Dedifferentiated amniotic fluid mesenchymal stem cell (primary cell): ENCODE measurements around the gene ETV1.

Experiments used
- DNase-seq: peaks from one replicate; pipeline ENCODE4 v3.0.0-alpha.2; 2016; ENCODE audit errors: extremely low spot score

ETV1 gene

DNA sequence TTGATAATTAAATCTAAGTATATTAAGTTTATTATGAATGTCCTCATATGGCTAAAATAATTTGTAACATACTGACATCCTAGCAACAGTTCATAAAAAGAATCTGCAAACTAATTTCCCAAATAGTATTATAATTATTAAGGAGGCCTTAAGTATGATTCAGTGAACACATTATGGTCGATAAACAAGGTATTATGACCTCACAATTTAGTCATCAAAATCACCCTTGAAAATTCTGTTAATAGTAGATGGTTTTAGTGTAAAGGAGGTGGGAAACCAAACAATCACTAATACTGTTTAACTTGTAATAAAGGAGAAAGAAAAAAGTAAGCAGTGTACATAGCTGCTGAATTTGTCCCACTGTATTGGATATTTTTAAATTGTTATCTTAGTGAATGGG is 2.1 kb downstream of the ETV1 start:
- no peak for DNase-seq

DNA sequence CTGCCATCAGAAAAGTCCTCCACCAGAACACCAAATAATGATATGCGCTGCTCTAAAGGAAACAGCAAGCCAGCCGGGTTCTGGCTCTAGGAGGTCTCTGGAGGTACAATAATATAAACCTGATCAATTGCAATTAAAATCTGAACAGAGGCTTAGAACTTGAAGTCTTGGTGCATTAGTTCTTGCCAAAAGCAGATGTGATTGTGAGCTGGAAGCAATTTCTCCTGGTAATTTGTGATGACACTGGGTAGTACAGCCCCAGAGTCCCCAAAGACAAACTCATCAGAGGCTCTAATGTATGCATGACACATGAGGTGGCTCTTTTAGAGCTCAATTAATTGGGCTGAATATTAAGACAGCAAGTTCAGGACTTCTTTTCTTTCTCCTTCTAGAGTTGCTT is 3.3 kb downstream of the ETV1 start:
- DNase-seq: no peak

DNA sequence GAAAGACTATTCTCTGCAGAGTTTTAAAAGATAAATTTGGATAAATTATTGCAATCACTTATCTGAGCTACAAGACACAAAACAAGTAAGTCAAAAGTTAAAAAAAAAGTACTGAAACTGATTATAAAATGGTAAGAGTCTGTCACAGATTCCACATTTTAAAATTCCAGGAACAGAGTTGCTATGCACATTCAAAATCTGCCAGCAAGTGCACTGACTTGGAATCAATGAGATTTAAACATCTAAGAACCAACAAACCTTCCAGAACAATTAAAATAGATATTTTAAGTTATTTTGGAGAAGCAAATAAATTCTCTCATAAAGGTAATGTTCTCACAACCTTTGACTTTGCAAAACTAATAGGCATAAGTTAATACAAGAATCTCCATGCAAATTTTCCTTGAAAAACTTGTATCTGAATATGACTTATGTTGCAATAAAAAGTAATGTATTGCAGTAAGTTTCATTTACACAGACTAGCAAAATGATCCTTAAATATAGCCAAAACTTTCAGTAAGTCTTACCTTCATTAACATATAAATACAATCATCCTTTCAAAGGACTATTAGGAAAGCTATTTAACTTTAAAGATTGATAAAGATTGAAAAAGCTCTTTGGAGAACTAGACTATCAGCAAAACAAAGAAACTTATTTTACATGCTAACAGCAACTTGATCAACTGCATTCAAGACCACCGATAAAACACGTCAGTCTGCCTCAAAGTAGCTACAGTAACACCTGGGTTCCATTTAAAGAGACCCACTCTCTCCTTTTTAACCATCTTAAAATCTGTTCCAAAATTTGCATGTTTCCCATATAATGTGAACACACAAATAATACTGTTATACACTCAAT is 4.4 kb downstream of the ETV1 start:
- no peak for DNase-seq

- no peak for DNase-seq
Observed at GRCh38 chr7:13984061-13984460, 5.4 kb downstream of the ETV1 start.

DNA sequence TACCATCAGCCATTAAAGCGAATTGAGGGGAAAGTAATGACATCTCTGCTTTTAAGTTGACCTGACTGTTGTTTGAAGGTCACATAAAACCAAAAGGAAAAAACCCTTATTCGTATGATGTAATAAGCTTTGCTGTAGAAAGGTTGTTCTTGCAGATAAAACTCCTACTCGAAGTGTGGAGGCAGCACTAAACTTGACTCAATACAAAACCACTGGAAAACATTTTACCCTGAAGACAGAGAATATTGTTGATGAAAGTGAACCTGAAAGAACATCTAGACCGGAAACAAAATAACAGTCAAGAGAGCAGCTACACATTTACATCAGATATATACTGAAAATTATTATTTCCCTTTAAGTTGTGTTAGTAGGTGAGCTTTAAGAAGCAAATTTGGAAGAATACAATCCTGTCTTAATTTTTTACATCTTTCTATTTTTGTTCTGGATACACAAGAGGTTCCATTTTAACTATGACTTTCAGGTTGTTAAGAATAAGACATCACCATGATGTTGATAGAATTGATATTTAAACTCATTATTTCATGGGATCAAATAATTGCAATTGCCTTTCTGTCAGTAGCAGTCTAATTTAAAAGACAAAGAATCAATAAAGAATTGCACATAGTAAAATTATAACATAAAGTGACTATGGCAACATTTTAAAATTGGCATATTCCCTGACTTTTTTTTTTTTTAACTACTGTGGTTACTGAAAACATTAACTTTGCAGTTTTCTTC is 6.4 kb downstream of the ETV1 start:
- DNase-seq: no peak

GRCh38 chr7:13981070-13981469 is 8.4 kb downstream of the ETV1 start:
- peak; percentile 93 for DNase-seq

DNA sequence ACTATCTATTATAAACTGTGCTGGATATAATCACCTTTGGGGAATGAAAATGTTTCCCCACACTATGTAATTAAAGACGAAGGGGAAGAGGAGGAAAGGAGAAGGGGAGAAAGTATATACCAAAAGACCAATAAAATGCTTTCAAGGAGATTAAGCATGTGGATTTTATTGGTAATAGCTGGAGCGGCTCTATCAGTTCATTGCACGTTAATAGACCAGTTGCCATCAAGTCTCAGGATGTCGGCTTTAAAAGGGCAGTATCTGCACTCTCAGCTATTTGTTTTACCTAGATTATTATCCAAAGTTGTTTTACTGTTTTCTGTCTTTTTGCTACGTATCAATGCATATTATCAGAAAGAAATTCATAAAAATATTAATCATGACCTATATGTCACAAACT is 9.0 kb downstream of the ETV1 start:
- DNase-seq: no peak

DNA sequence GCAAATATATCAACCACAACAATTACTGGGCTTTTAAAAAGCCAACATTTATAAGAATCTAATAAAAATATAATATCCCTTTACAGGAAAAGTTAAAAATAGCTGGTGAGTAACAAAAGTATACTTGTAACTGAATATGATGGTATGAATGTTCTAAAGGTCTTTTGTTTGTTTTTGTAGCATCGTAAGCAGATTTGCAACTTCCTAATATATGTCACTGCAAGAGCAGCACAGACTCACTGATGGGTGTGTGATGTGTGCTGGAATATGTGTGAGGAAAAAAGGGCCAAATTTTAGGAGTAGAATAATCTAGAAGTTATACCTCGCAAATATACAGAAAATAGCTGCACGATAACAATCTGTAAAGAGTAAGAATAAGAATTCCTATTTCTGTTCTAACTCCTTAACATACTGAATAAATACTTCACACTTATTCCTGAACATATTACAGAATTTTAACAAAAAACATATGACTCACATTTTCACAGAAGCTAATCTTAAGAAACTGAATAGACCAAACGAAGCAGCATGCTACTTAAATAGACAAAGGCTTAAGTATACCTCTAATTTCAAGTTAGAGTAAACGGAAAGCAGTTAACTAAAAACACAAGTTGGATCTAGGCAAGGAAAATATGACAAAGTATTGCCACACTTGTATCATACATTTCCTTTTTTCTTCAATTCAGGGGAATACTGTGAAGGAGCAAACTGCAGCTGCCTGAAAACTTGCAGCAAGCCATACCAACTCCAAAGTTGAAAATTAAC is 9.6 kb downstream of the ETV1 start:
- peak; percentile 51 for DNase-seq

DNA sequence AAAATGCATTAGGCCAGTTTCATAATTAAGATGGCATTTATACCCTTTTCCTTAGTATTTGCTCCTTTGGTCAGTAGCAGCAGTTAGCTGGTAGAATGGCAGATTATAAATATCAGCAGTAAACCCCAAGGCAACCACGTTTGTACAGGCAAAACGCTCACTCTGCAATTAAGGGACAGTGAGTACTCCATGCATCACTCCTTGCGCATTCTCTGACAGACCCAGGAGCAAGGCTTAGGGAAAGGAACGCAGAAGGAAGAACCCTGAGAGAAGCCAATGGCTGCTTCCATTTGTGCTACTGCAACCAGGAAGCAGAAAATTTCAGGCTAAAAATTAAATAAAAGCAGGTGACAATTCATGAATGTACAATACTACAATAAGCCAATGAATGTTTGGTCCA is 12.9 kb downstream of the ETV1 start:
- DNase-seq: no peak

GRCh38 chr7:13965077-13965476 is 24.4 kb downstream of the ETV1 start:
- no peak for DNase-seq

DNA sequence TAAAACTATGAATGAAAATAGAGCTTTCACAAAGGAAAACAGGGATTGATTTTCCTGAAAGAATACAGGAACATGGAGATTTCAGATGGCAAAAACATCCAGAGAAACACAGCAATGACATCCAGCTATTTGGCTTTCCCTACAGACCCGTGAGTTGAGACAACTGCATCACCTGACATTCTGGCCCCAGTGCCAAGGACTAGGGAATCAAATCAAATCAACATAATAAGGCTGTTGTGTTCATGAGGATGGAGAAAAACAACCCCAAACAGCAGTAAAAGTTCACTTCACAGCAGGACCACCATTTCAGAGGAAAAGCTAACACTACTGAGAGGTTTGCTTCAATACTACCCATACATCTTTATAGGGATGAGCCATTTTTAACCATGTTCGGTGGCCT is 25.5 kb downstream of the ETV1 start:
- DNase-seq: no peak

DNA sequence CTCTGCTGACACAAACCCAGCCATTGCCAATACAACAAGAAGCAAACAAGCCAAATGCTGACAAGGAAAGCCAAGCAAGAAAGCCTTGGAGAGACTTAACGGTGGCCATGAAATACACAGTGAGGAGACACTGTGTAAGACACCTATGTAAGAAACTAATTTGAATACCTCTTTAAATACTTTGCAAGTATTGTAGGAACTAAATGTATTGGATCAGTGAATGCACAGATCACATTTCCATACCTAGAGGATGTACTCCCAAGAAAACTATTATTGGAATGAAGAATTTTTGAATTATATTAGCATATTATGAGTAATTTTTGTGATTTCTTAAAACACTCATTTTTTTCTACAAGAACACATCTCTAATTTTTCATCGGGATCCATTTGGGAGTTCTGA is 34.0 kb downstream of the ETV1 start:
- DNase-seq: no peak

DNA sequence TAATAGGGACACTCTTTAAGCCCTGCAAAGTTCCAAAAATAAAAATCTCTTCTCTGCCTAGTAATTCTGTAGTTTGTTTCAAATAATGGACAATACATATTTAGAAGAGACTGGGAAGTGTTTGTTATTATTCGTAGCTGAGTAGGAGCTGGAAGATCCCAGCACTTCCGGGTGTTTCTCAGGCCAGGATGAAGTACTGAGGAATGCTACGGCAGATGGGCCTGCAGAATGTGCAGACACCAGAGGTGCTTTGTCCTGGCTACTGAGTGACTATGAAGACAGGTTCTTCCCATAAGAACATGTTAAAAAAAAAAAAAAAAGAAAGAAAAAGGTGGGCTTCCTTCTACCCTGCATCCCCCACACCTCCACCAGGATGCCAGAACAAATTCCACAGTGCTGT is 36.1 kb downstream of the ETV1 start:
- no peak for DNase-seq

- DNase-seq: no peak
Observed at GRCh38 chr7:13952921-13953320, 36.5 kb downstream of the ETV1 start.

DNA sequence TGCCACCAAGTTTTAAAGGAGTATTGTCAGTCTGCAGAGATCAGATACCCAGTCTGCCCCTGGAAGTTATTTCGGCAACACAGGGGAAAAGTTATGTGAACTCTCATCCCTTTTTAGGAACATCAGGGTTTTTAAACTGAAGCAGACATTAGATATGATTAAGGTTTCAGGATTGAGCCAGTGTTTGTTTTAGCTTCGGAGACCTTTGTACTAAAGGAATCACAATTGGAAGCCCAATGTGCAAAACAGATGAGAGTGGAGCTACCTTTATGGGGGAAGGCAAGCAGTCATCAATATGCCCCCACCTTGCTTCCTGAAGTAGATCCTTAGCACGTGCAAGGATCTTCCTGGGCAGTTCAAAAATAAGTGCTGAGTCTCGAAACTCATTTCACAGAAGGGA is 39.5 kb downstream of the ETV1 start:
- no peak for DNase-seq

DNA sequence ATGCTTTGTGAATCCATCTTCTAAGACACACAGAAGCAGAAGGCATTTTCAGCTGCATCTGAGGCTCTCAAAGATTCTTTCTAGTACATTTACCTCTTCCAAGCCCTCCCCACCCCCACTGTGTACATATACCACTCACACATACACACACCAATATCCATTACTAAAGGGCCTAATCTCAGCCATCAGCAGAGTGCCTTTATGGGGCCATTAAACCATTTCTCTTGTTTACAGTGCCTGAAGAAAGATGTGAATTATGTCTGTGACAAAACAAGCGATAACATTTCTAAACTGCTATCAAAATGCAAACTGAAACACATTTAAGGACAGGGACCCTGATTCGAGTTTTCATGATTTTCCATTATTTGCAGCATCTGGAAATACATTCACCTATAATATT is 40.0 kb downstream of the ETV1 start:
- DNase-seq: no peak

DNA sequence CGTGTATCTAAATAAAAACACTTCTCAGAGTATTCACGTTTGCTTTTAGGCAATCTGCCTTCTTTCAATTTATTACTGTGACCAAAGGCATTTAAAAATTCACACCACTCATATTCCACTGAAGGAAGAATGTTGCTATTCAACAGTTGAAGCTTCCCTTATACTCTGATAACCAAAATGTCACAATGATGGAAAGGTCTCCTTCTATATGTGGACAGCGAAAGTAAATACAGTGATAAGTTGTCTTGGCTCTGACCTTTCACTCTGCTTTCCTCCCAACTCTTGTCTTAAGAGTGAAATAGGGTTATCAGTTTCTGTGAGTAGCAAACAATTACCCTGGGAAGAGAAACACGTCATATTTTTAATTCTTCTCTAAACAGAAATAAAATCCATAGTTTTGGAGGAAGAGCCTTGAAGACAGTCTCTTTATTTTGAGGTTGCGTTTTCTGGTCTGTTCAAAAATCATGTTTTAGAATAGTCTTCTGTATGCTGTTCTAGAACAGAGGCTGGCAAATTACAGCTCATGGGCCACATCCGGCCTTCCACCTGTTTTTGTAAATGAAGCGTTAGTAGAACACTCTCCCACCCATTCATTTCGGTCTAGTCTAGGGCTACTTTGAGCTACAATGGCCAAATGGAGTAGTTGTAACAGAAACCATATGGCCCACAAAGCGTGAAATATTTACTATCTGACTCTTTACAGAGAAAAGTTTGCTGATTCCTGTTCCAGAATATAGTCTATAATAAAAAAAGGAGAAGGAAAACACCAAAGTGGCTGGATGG is 41.3 kb downstream of the ETV1 start:
- no peak for DNase-seq

DNA sequence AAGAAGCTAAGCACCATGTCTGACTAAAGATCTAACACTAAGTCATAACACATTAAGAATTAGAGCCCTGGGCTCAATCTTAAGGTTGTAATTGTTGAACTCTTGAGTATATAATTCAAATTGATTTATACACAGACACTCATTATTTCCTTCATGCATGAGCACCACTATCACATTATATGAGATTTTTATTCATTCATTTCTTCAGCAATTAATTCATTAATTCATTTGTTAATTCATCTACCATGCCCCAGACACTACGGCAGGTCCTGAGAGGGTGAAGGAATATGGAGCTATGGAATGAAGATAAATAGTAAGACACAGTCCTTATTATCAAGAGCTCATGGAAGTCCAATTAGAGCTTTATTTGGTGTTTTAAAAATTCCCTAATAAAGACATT is 41.9 kb downstream of the ETV1 start:
- DNase-seq: no peak

DNA sequence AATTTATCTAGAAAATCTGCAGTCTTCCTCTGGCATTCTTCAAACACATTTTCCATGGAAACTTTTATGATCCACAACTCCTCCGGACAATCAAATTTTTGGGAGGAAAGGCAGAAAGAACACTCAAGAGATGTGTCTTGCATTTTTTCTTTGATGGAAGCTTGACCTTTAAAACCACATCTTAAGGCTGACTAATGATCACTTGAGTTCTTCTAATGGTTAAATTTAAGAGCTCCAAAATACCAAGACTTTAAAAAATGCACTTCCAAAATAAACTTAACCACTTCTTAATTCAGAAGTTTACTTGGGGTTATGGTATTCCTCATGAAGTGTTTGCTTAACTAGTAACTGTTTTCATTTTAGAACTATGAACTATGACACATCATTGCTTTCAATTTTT is 43.3 kb downstream of the ETV1 start:
- no peak for DNase-seq

DNA sequence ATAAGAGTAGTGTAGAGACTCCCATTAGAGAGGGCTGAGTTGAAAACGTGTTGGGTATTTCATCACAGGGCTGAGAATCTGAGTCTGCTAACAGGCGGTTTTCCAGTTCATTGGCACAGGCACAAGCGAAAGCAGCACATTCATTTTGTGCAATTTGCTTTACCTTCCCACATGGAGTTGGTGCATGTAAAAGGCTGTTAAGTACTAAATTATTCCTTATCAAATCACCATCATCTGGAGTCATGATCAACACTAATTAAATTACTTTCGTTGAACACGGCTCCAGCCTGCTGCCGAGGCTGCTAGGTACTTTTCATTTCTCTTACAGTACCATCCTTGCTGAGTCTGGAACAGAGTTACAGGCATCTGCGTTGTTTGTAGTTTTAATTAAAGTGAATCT is 43.8 kb downstream of the ETV1 start:
- DNase-seq: no peak

- DNase-seq: no peak
Observed at GRCh38 chr7:13933536-13933935, 55.9 kb downstream of the ETV1 start.

GRCh38 chr7:13933091-13933490 is 56.4 kb downstream of the ETV1 start:
- no peak for DNase-seq
